RWPE2 (cell line): ENCODE measurements around the gene C3orf70.

Experiments used
- ATAC-seq: fragments of 200-7000 bp; cut with Tn5 transposase; 3 replicates; pipeline ENCODE4 v1.9.1; 2021; ENCODE audit warnings: low read depth
- DNase-seq: peaks from one replicate; pipeline ENCODE4 v3.0.0-alpha.2; 2020; ENCODE audit warnings: low spot score
- H3K27ac ChIP-seq: fragments of 450-650 bp; 2 replicates; pipeline ENCODE4 v1.5.1; 2017; ENCODE audit warnings: mild to moderate bottlenecking; ENCODE audit not compliant: poor library complexity, severe bottlenecking
- H3K27me3 ChIP-seq: fragments of 250-450 bp; sonication (Bioruptor Pico); 2 replicates; pipeline ENCODE4 v1.5.1; 2021; ENCODE audit warnings: mild to moderate bottlenecking, moderate library complexity; ENCODE audit not compliant: insufficient read depth, poor library complexity, severe bottlenecking
- H3K36me3 ChIP-seq: fragments of 250-450 bp; sonication (Bioruptor Pico); 2 replicates; pipeline ENCODE4 v1.5.1; 2020; ENCODE audit warnings: low read depth, mild to moderate bottlenecking, moderate library complexity
- H3K4me1 ChIP-seq: fragments of 250-450 bp; sonication (Bioruptor Pico); 2 replicates; pipeline ENCODE4 v1.5.1; 2021; ENCODE audit warnings: mild to moderate bottlenecking, moderate library complexity; ENCODE audit not compliant: insufficient read depth, poor library complexity, severe bottlenecking
- H3K4me3 ChIP-seq: fragments of 250-450 bp; sonication (Bioruptor Pico); 2 replicates; pipeline ENCODE4 v1.5.1; 2021; ENCODE audit warnings: mild to moderate bottlenecking, moderate library complexity; ENCODE audit not compliant: severe bottlenecking
- H3K9me3 ChIP-seq: fragments of 250-450 bp; sonication (Bioruptor Pico); 2 replicates; pipeline ENCODE4 v1.5.1; 2021; ENCODE audit warnings: mild to moderate bottlenecking, moderate library complexity; ENCODE audit not compliant: severe bottlenecking
- CTCF ChIP-seq: fragments of 450-650 bp; IDR thresholded peaks from one replicate; pipeline ENCODE4 v1.5.1; 2017; ENCODE audit warnings: mild to moderate bottlenecking, moderate library complexity; ENCODE audit not compliant: poor library complexity, severe bottlenecking

C3orf70 gene

DNA sequence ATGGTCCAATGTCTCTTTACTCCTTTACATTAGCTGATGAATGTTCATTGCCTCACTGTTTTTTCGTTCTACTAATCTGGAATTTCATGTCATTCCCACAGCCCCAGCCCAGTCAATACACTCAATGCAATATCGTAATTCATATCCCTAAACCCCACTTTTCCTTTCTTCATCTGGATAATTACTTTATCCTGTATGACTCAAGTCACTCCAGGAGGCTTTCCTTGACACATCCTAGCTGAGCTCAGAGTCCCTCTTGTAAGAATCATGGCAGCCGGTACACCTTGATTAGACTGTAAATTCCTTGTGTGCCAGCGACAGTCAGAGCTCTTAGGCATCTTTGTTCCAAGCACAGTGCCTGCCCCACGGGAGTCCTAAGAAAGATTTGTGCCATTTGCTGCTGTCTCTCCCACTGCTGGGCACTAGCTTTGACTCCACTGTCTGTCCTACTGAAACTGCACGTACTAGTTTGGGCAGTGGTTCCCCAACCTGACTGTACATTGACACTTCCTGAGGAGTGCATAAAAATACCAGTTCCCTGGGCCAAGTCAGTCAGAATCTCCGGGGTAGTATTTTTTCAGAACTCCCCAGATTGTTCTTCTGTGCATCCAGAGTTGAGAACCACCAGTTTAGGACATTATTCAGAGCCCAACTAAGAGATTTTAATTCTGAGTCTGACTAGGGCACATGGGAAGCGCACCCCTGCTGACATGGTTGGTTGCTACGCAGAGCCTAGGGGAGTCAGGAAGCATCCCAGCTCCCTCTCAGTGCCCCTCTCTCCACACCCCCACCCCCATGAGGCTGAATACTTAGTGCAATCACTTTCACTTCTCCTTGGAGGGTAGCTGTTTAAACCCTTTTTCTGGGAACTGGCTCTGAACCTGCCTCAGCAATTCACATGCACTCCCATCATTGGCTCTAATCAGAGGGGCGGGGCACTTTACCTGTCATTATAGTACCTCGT lies 19.5 kb upstream of the C3orf70 start:
- no peaks in the 10 kb centered on the region for H3K36me3 ChIP-seq
- no peak overlapping the region for H3K27ac ChIP-seq
- no peak for TF ChIP-seq CTCF
- H3K4me1 ChIP-seq = no peaks in the 10 kb centered on the region
- peaks cover 2% of the 10 kb centered on the region for H3K27me3 ChIP-seq
- no peak for DNase-seq
- ATAC-seq = no peak
- H3K9me3 ChIP-seq = no peaks in the 10 kb centered on the region
- H3K4me3 ChIP-seq = no peak overlapping the region

GRCh38 chr3:185164428-185165217 lies 11.8 kb upstream of the C3orf70 start:
- ATAC-seq (no peak), DNase-seq (no peak)
- TF ChIP-seq CTCF = no peak

GRCh38 chr3:185162634-185163033 lies 9.8 kb upstream of the C3orf70 start:
- peaks cover 9% of the 10 kb centered on the region for H3K27me3 ChIP-seq
- DNase-seq (no peak), ATAC-seq (no peak)
- H3K36me3 ChIP-seq = no peaks in the 10 kb centered on the region
- H3K9me3 ChIP-seq = no peaks in the 10 kb centered on the region
- no peak overlapping the region for H3K27ac ChIP-seq
- no peak for TF ChIP-seq CTCF
- no peaks in the 10 kb centered on the region for H3K4me1 ChIP-seq
- H3K4me3 ChIP-seq = no peak overlapping the region

More at GRCh38 chr3:185164428-185165217, 11.8 kb upstream of the C3orf70 start:
- no peaks in the 10 kb centered on the region for H3K27me3 ChIP-seq
- no peaks in the 10 kb centered on the region for H3K36me3 ChIP-seq
- H3K4me3 ChIP-seq = no peak overlapping the region
- H3K4me1 ChIP-seq = no peaks in the 10 kb centered on the region
- H3K27ac ChIP-seq = no peak overlapping the region
- no peaks in the 10 kb centered on the region for H3K9me3 ChIP-seq

GRCh38 chr3:185161761-185162160 lies 8.9 kb upstream of the C3orf70 start:
- no peak overlapping the region for H3K27ac ChIP-seq
- no peak for TF ChIP-seq CTCF
- peaks cover 9% of the 10 kb centered on the region for H3K27me3 ChIP-seq
- ATAC-seq (no peak), DNase-seq (no peak)
- no peaks in the 10 kb centered on the region for H3K36me3 ChIP-seq
- H3K9me3 ChIP-seq = no peaks in the 10 kb centered on the region
- no peaks in the 10 kb centered on the region for H3K4me1 ChIP-seq
- no peak overlapping the region for H3K4me3 ChIP-seq
